Astrocyte of the spinal cord (primary cell): ENCODE measurements around the gene SYT1.

ENCODE experiments used
- DNase-seq: peaks from one replicate; pipeline ENCODE4 v3.0.0; 2011; ENCODE audit warnings: low read depth, low spot score
- H3K4me3 ChIP-seq: 2 replicates; pipeline ENCODE4 v1.5.1; 2011; ENCODE audit warnings: low read depth, mild to moderate bottlenecking, low read length, moderate library complexity
- CTCF ChIP-seq: IDR thresholded peaks from 2 replicates; pipeline ENCODE4 v1.5.1; 2012; ENCODE audit warnings: low read depth, mild to moderate bottlenecking, low read length, inconsistent platforms
- in situ Hi-C: cut with HindIII; loops from 2 replicates; pipeline ENCODE4 v1.10.0; 2017; ENCODE audit warnings: low sequenced_read_pairs

SYT1 gene

GRCh38 chr12:78871566-78871965 lies 7.0 kb downstream of the SYT1 start:
- no peak for TF ChIP-seq CTCF
- in situ Hi-C loops, result no loop called here

GRCh38 chr12:78878459-78878858 lies 13.9 kb downstream of the SYT1 start:
- no peak for DNase-seq
- in situ Hi-C loops, result no loop called here
- no peak for TF ChIP-seq CTCF
- H3K4me3 ChIP-seq, result no peak overlapping the region

More at GRCh38 chr12:78871566-78871965, 7.0 kb downstream of the SYT1 start:
- DNase-seq, result no peak
- no peak overlapping the region for H3K4me3 ChIP-seq

- no peak for DNase-seq
- in situ Hi-C loops, result no loop called here
- H3K4me3 ChIP-seq, result no peak overlapping the region
- TF ChIP-seq CTCF, result no peak
These were observed 14.3 kb downstream of the SYT1 start for GRCh38 chr12:78878866-78879265.

GRCh38 chr12:78880078-78880477 lies 15.5 kb downstream of the SYT1 start:
- no peak for TF ChIP-seq CTCF
- no peak for DNase-seq
- H3K4me3 ChIP-seq, result no peak overlapping the region
- in situ Hi-C loops, result no loop called here

- DNase-seq, result no peak
- H3K4me3 ChIP-seq, result no peak overlapping the region
- TF ChIP-seq CTCF, result no peak
- in situ Hi-C loops, result no loop called here
These were observed 17.1 kb downstream of the SYT1 start for GRCh38 chr12:78881685-78882084.

GRCh38 chr12:78885466-78885865 lies 20.9 kb downstream of the SYT1 start:
- in situ Hi-C loops, result no loop called here
- no peak overlapping the region for H3K4me3 ChIP-seq
- TF ChIP-seq CTCF, result no peak
- DNase-seq, result no peak
